Measurements from ENCODE around the gene SPTLC2. TPM values are rescaled to one million over a fixed set of nuclear protein-coding genes. Genes with fewer than 3 reads are reported as not detected.

The SPTLC2 gene
- total and polyA plus RNA-seq, 2 of the 8 experiments (the other 6 are each of a cell fraction or from before 2014, with no cell fraction given) = 8.9 to 35.1 TPM

GRCh38 chr14:77579065-77579464 is 37.4 kb downstream of the SPTLC2 start:
- Histone ChIP-seq H3K4me3 (ENCODE audit: extremely low read depth in 1 of 4, insufficient read depth in 2 of 4, low read depth in 3 of 4, low read length in 4 of 4) (no peak overlapping the region), H4K91ac (replicated peaks; ENCODE audit: insufficient read length, low read length) (no peak overlapping the region), H2BK5ac (ENCODE audit: low read depth, low read length) (no peak overlapping the region), H3K79me1 (ENCODE audit: low read depth, low read length) (peaks cover 7% of the 10 kb centered on the region), H3K4me1 (replicated peaks in 1 of 4; ENCODE audit: control insufficient read depth in 3 of 4, insufficient read depth in 4 of 4, low read length in 3 of 4) (no peaks in the 10 kb centered on the region; a peak in 1 of 7 replicates), H3K79me2 (ENCODE audit: control insufficient read depth in 1 of 2, insufficient read depth in 2 of 2, low read length in 2 of 2) (peaks cover 0 to 20% of the 10 kb centered on the region in 2 experiments; a peak in 1 of 4 replicates), H4K20me1 (replicated peaks in 1 of 2; ENCODE audit: control insufficient read depth in 1 of 2, insufficient read depth in 2 of 2, low read length in 2 of 2) (peaks cover 0 to 6% of the 10 kb centered on the region in 2 experiments), H3K36me3 (ENCODE audit: control insufficient read depth in 2 of 4, insufficient read depth in 4 of 4, low read length in 3 of 4) (peaks cover 0 to 9% (median 0%) of the 10 kb centered on the region in 4 experiments; a peak in 2 of 8 replicates), H4K5ac (ENCODE audit: insufficient read length, low read depth, low read length) (no peak overlapping the region), H3K27me3 (replicated peaks in 1 of 4; ENCODE audit: control insufficient read depth in 3 of 4, extremely low read depth in 1 of 4, insufficient read depth in 3 of 4, low read length in 3 of 4) (no peaks in the 10 kb centered on the region), H3K56ac (replicated peaks; ENCODE audit: insufficient read length, low read depth, low read length) (no peak overlapping the region), H3K9me3 (ENCODE audit: insufficient read depth in 2 of 2, low read depth in 1 of 2, low read length in 1 of 2) (no peaks in the 10 kb centered on the region), H2AK5ac (ENCODE audit: low read depth, low read length) (no peak overlapping the region), H3K4ac (replicated peaks; ENCODE audit: insufficient read length, low read depth, low read length) (no peak overlapping the region), H2BK15ac (ENCODE audit: low read length) (no peak overlapping the region), H2BK20ac (ENCODE audit: low read length) (no peak overlapping the region), H4K8ac (ENCODE audit: extremely low read depth, insufficient read depth, low read length) (no peak overlapping the region), H3K18ac (ENCODE audit: extremely low read depth, low read length) (no peak overlapping the region), H3K23ac (ENCODE audit: insufficient read length) (no peak overlapping the region), H3K27ac (ENCODE audit: low read depth, low read length) (no peak overlapping the region), H3K9ac (replicated peaks in 1 of 4; ENCODE audit: extremely low read depth in 1 of 4, low read depth in 3 of 4, low read length in 3 of 4) (no peak overlapping the region), H3K4me2 (ENCODE audit: insufficient read depth in 1 of 2, low read depth in 2 of 2, low read length in 2 of 2) (no peak overlapping the region), H3K14ac (ENCODE audit: insufficient read length) (no peak overlapping the region), H2BK120ac (replicated peaks; ENCODE audit: low read depth, low read length) (no peak overlapping the region), H2AFZ (ENCODE audit: low read length) (no peak overlapping the region), H2BK12ac (ENCODE audit: low read depth, low read length) (no peak overlapping the region), H3K23me2 (ENCODE audit: low read depth, low read length) (no peaks in the 10 kb centered on the region)
- FAIRE-seq (no peak), DNase-seq (ENCODE audit: low read depth in 1 of 2, low spot score in 2 of 2) (no peak)
- WGBS, 2 experiments (ENCODE audit: extremely low coverage in 1 of 2, insufficient coverage in 1 of 2, insufficient read length in 1 of 2, insufficient replicate concordance in 2 of 2, low coverage in 1 of 2, low lambda C conversion rate in 2 of 2, missing lambda C conversion rate in 1 of 2) = 95% methylated on average over 2 of the region's 2 CpGs; no CpG with 5 or more reads in 1 of the 2 experiments
- CTCF ChIA-PET (ENCODE audit: partially characterized antibody) = no interaction called here
- POLR2A ChIA-PET (ENCODE audit: partially characterized antibody) = no interaction called here
- no peak for TF ChIP-seq CTCF (IDR thresholded peaks at IDR 0.05; ENCODE audit: control extremely low read depth in 1 of 3, insufficient read depth in 1 of 3, low read depth in 1 of 3, low read length in 3 of 3)
- TF ChIP-seq NRF1 (IDR thresholded peaks at IDR 0.05; ENCODE audit: low read depth, low read length) = no peak
- no peak for TF ChIP-seq POLR2AphosphoS5 (IDR thresholded peaks at IDR 0.05; ENCODE audit: low read depth, low read length)
- TF ChIP-seq HDAC6 (IDR thresholded peaks at IDR 0.05; ENCODE audit: low read depth, low read length) = no peak
- no peak for TF ChIP-seq CBX8 (IDR thresholded peaks at IDR 0.05; ENCODE audit: borderline replicate concordance, low read depth, low read length)
